ENCODE results near the gene USP48. TPM values are rescaled to one million over a fixed set of nuclear protein-coding genes. Genes with fewer than 3 reads are reported as not detected.

The USP48 gene
- total and polyA plus RNA-seq, 10 of the 15 experiments (the other 5 are each of a cell fraction or from before 2014, with no cell fraction given), result 21.2 to 115 (median 75.5) TPM

- Histone ChIP-seq H3K27ac (ENCODE audit: control insufficient read depth, insufficient read depth) (no peak overlapping the region), H3K79me2 (ENCODE audit: control insufficient read depth, insufficient read depth, low read length) (no peaks in the 10 kb centered on the region), H3K9me3 (replicated peaks; ENCODE audit: control insufficient read depth, insufficient read depth, low read length) (no peaks in the 10 kb centered on the region), H3K4me3 (no peak overlapping the region), H4K20me1 (ENCODE audit: control insufficient read depth, insufficient read depth) (no peaks in the 10 kb centered on the region), H3K4me2 (ENCODE audit: control insufficient read depth, insufficient read depth) (no peak overlapping the region), H3K36me3 (ENCODE audit: control insufficient read depth in 2 of 2, insufficient read depth in 2 of 2, low read length in 1 of 2) (peaks cover 3 to 37% of the 10 kb centered on the region in 2 experiments; a peak in 3 of 4 replicates), H3K9ac (ENCODE audit: control insufficient read depth, insufficient read depth, low read length) (no peak overlapping the region), H3K4me1 (ENCODE audit: control insufficient read depth, insufficient read depth, low read length) (no peaks in the 10 kb centered on the region), H2AFZ (ENCODE audit: control insufficient read depth, low read depth, low read length) (no peak overlapping the region), H3K27me3 (replicated peaks in 1 of 2; ENCODE audit: control insufficient read depth in 2 of 2, insufficient read depth in 2 of 2, low read length in 1 of 2) (no peaks in the 10 kb centered on the region)
- in situ Hi-C loops (cut with MboI), result no loop called here
- ChIA-PET POLR2A (no interaction called here), CTCF (interaction anchor here (0.6 kb wide), 1 partner anchor 115 kb away, joined by 3 read pairs; no protein-coding TSS in a partner anchor), SMC1A (ENCODE audit: uncharacterized antibody, unreplicated experiment) (no interaction called here), RAD21 (ENCODE audit: unreplicated experiment) (no interaction called here)
- intact Hi-C loops (cut with micrococcal nuclease; ENCODE audit: unreplicated experiment), result no loop called here
- 31% methylated on average over 3 of the region's 3 CpGs for WGBS (ENCODE audit: insufficient coverage, insufficient replicate concordance, low lambda C conversion rate, missing lambda C conversion rate)
- no TSS peak for BruUV-seq (replicated peaks)
- FAIRE-seq (peak; percentile 27), DNase-seq (ENCODE audit: low read depth, low spot score) (no peak), ATAC-seq (no peak)
- TF ChIP-seq MYB (IDR thresholded peaks at IDR 0.05; ENCODE audit: borderline replicate concordance, low read depth, low read length) (no peak), BCL3 (IDR thresholded peaks at IDR 0.05; ENCODE audit: borderline replicate concordance, insufficient read depth, low read depth, low read length, poor library complexity, severe bottlenecking) (no peak), CEBPB (IDR thresholded peaks at IDR 0.05; ENCODE audit: borderline replicate concordance in 1 of 2, low read depth in 2 of 2, low read length in 2 of 2) (no peak), PBX3 (IDR thresholded peaks at IDR 0.05; ENCODE audit: insufficient replicate concordance, low read depth, low read length) (no peak), CTCF (IDR thresholded peaks at IDR 0.05 in 2 of 3, conservative IDR thresholded peaks at IDR 0.05 in 1 of 3; ENCODE audit: control insufficient read depth in 2 of 3, extremely low read depth in 1 of 3, insufficient read depth in 1 of 3, low read depth in 3 of 3, low read length in 3 of 3) (no peak), ETV6 (conservative IDR thresholded peaks at IDR 0.05 in 1 of 2, IDR thresholded peaks at IDR 0.05 in 1 of 2; ENCODE audit: borderline replicate concordance in 1 of 2, low read depth in 1 of 2) (no peak)
Observed at GRCh38 chr1:21680918-21681317, 102.0 kb downstream of the USP48 start.

All from GM12878 (cell line).